Left renal cortex interstitium (tissue), 4 donors: Measurements from ENCODE around the gene WDR59. TPM values are rescaled to one million over a fixed set of nuclear protein-coding genes. Genes with fewer than 3 reads are reported as not detected.

Source experiments
- DNase-seq, 4 donors: peaks; one replicate each; pipeline ENCODE4 v3.0.0-alpha.2; 2013; ENCODE audit warnings: low read depth in 4 of 4, low spot score in 2 of 4, missing footprints in 1 of 4
- polyA plus RNA-seq, 4 donors: library from polyadenylated mRNA; unstranded; fragments of 120-200 nt; gene quantifications; one replicate each; pipeline ENCODE4 v1.2.1, GENCODE V29; 2013; ENCODE audit not compliant: insufficient read length in 4 of 4

WDR59 gene
- polyA plus RNA-seq, 4 donors, result 68.3 to 121 (median 95.2) TPM

GRCh38 chr16:74825016-74825415 lies 159.9 kb downstream of the WDR59 start:
- DNase-seq, result no peak

Other genes with a start within 250 kb of the WDR59 start
- 1 to 10 TPM; 3.0 to 5.3 (median 3.9) TPM for gene FA2H, start 210.3 kb downstream of the WDR59 start, polyA plus RNA-seq
- gene ZNRF1, start 13.9 kb upstream of the WDR59 start, polyA plus RNA-seq, result 10 to 100 TPM; 31.6 to 38.3 (median 33.0) TPM
- gene LDHD, start 131.7 kb upstream of the WDR59 start, polyA plus RNA-seq, result 1 to 10 TPM; 6.0 to 8.1 (median 6.8) TPM
- 10 to 100 TPM; 21.7 to 25.9 (median 23.1) TPM for gene ZFP1, start 163.4 kb upstream of the WDR59 start, polyA plus RNA-seq
- under 1 TPM in 2 of 4 donors, not detected in 2; 0.09 to 0.18 TPM for gene CTRB2, start 222.0 kb upstream of the WDR59 start, polyA plus RNA-seq
- gene CTRB1, start 233.9 kb upstream of the WDR59 start, polyA plus RNA-seq, result under 1 TPM in 2 of 4 donors, not detected in 2; 0.13 to 0.20 TPM